PC-3 (cell line): ENCODE measurements around the gene PRSS58.

Source experiments
- CTCF ChIP-seq: fragments of 300-600 bp; sonication (generic); conservative IDR thresholded peaks from 2 replicates; pipeline ENCODE4 v1.5.1; 2017; ENCODE audit warnings: antibody characterized with exemption, low read depth, mild to moderate bottlenecking, low read length
- EZH2 ChIP-seq: fragments of 300-600 bp; sonication (generic); IDR thresholded peaks from one replicate; pipeline ENCODE4 v1.6.1; 2017; ENCODE audit warnings: antibody characterized with exemption, mild to moderate bottlenecking, low read length; ENCODE audit not compliant: unreplicated experiment
- EZH2phosphoT487 ChIP-seq: fragments of 300-600 bp; sonication (generic); IDR thresholded peaks from 2 replicates; pipeline ENCODE4 v1.6.1; 2018; ENCODE audit warnings: mild to moderate bottlenecking, antibody characterized with exemption, low read length, borderline replicate concordance

GRCh38 chr7:142301299-142301698 lies 43.4 kb upstream of the PRSS58 start:
- TF ChIP-seq EZH2phosphoT487, result no peak
- no peak for TF ChIP-seq CTCF
- no peak for TF ChIP-seq EZH2
